Measurements from ENCODE around the gene SND1.

Gene SND1

GRCh38 chr7:127946847-127947246 is 294.9 kb downstream of the SND1 start:
- TF ChIP-seq, protein P1, sequence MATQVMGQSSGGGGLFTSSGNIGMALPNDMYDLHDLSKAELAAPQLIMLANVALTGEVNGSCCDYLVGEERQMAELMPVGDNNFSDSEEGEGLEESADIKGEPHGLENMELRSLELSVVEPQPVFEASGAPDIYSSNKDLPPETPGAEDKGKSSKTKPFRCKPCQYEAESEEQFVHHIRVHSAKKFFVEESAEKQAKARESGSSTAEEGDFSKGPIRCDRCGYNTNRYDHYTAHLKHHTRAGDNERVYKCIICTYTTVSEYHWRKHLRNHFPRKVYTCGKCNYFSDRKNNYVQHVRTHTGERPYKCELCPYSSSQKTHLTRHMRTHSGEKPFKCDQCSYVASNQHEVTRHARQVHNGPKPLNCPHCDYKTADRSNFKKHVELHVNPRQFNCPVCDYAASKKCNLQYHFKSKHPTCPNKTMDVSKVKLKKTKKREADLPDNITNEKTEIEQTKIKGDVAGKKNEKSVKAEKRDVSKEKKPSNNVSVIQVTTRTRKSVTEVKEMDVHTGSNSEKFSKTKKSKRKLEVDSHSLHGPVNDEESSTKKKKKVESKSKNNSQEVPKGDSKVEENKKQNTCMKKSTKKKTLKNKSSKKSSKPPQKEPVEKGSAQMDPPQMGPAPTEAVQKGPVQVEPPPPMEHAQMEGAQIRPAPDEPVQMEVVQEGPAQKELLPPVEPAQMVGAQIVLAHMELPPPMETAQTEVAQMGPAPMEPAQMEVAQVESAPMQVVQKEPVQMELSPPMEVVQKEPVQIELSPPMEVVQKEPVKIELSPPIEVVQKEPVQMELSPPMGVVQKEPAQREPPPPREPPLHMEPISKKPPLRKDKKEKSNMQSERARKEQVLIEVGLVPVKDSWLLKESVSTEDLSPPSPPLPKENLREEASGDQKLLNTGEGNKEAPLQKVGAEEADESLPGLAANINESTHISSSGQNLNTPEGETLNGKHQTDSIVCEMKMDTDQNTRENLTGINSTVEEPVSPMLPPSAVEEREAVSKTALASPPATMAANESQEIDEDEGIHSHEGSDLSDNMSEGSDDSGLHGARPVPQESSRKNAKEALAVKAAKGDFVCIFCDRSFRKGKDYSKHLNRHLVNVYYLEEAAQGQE (IDR thresholded peaks at IDR 0.05; ENCODE audit: low read depth) = no peak

DNA sequence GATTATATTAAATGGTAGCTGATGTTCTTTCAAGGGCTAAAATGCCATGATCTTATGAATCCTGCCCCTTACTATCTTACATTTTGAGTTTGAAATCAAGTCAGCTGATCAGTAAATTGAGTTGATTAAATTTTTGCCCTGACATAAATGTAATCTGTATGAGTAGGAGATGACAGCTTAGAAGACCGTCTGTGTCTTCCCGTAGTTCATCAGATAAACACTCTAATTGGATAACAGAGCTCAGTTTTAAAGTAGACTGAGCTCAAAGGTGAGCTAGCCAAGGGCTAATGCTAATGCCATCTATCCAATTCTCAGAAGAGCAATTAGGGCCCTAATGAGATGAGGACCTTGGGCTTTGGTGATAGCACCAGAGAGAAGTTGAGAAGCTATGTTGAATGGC is 296.3 kb downstream of the SND1 start:
- TF ChIP-seq YY1 (IDR thresholded peaks at IDR 0.05; ENCODE audit: low read depth) (no peak), CREB1 (IDR thresholded peaks at IDR 0.05; ENCODE audit: low read depth) (no peak), NFIC (IDR thresholded peaks at IDR 0.05) (no peak), TCF12 (IDR thresholded peaks at IDR 0.05; ENCODE audit: low read depth) (no peak), ZBTB7A (IDR thresholded peaks at IDR 0.05; ENCODE audit: low read depth) (no peak), TEAD4 (IDR thresholded peaks at IDR 0.05) (no peak), TAF1 (IDR thresholded peaks at IDR 0.05; ENCODE audit: low read depth) (no peak), EGR1 (IDR thresholded peaks at IDR 0.05) (no peak), CEBPB (IDR thresholded peaks at IDR 0.05) (no peak), RAD21 (IDR thresholded peaks at IDR 0.05; ENCODE audit: low read depth) (no peak), FOXM1 (IDR thresholded peaks at IDR 0.05; ENCODE audit: borderline replicate concordance, low read depth) (no peak)
- TF ChIP-seq, protein P2, sequence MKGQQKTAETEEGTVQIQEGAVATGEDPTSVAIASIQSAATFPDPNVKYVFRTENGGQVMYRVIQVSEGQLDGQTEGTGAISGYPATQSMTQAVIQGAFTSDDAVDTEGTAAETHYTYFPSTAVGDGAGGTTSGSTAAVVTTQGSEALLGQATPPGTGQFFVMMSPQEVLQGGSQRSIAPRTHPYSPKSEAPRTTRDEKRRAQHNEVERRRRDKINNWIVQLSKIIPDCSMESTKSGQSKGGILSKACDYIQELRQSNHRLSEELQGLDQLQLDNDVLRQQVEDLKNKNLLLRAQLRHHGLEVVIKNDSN (IDR thresholded peaks at IDR 0.05) = no peak
- TF ChIP-seq, protein P1 (IDR thresholded peaks at IDR 0.05; ENCODE audit: low read depth) = no peak

GRCh38 chr7:127948930-127949329 is 296.9 kb downstream of the SND1 start:
- no peak for TF ChIP-seq ZBTB7A (IDR thresholded peaks at IDR 0.05; ENCODE audit: low read depth)
- TF ChIP-seq NFIC (IDR thresholded peaks at IDR 0.05) = no peak
- TF ChIP-seq CREB1 (IDR thresholded peaks at IDR 0.05; ENCODE audit: low read depth) = no peak
- no peak for TF ChIP-seq TEAD4 (IDR thresholded peaks at IDR 0.05)
- TF ChIP-seq, protein P1 (IDR thresholded peaks at IDR 0.05; ENCODE audit: low read depth) = no peak
- no peak for TF ChIP-seq CEBPB (IDR thresholded peaks at IDR 0.05)
- TF ChIP-seq YY1 (IDR thresholded peaks at IDR 0.05; ENCODE audit: low read depth) = no peak
- TF ChIP-seq, protein P2 (IDR thresholded peaks at IDR 0.05) = no peak
- no peak for TF ChIP-seq RAD21 (IDR thresholded peaks at IDR 0.05; ENCODE audit: low read depth)
- TF ChIP-seq TAF1 (IDR thresholded peaks at IDR 0.05; ENCODE audit: low read depth) = no peak
- TF ChIP-seq EP300 (IDR thresholded peaks at IDR 0.05; ENCODE audit: borderline replicate concordance) = no peak
- TF ChIP-seq EGR1 (IDR thresholded peaks at IDR 0.05) = no peak
- TF ChIP-seq FOXM1 (IDR thresholded peaks at IDR 0.05; ENCODE audit: borderline replicate concordance, low read depth) = no peak
- TF ChIP-seq TCF12 (IDR thresholded peaks at IDR 0.05; ENCODE audit: low read depth) = no peak
- TF ChIP-seq MAX (IDR thresholded peaks at IDR 0.05) = no peak

GRCh38 chr7:127949769-127950222 is 297.8 kb downstream of the SND1 start:
- TF ChIP-seq RAD21 (IDR thresholded peaks at IDR 0.05; ENCODE audit: low read depth) (no peak), CEBPB (IDR thresholded peaks at IDR 0.05) (no peak), TEAD4 (IDR thresholded peaks at IDR 0.05) (no peak), YY1 (IDR thresholded peaks at IDR 0.05; ENCODE audit: low read depth) (no peak)
- TF ChIP-seq, protein P2 (IDR thresholded peaks at IDR 0.05) = no peak

Measured in Ishikawa (cell line).